H9 (cell line): ENCODE measurements around the gene KIF12. TPM values are rescaled to one million over a fixed set of nuclear protein-coding genes. Genes with fewer than 3 reads are reported as not detected.

Source experiments
- DNase-seq: peaks from one replicate; pipeline ENCODE4 v3.0.0-alpha.2; 2017
- H2AFZ ChIP-seq: one replicate; pipeline ENCODE4 v1.6.1; 2013; ENCODE audit warnings: mild to moderate bottlenecking, low read length, control low read depth, moderate library complexity
- H2AK5ac ChIP-seq: 2 replicates; pipeline ENCODE4 v1.6.1; 2013; ENCODE audit warnings: low read length, control low read depth, mixed read lengths; ENCODE audit not compliant: insufficient read length
- H2BK120ac ChIP-seq: one replicate; pipeline ENCODE4 v1.6.1; 2013; ENCODE audit warnings: low read depth, mild to moderate bottlenecking, low read length, control low read depth, inconsistent platforms; ENCODE audit not compliant: poor library complexity, severe bottlenecking
- H2BK12ac ChIP-seq: 2 replicates; pipeline ENCODE4 v1.6.1; 2013; ENCODE audit warnings: low read length, control low read depth, mixed read lengths, low read depth; ENCODE audit not compliant: insufficient read length
- H2BK15ac ChIP-seq: 2 replicates; pipeline ENCODE4 v1.6.1; 2013; ENCODE audit warnings: low read depth, low read length, control low read depth
- H2BK20ac ChIP-seq: one replicate; pipeline ENCODE4 v1.6.1; 2013; ENCODE audit warnings: low read depth, mild to moderate bottlenecking, low read length, control low read depth, inconsistent platforms; ENCODE audit not compliant: poor library complexity, severe bottlenecking
- H2BK5ac ChIP-seq: 2 replicates; pipeline ENCODE4 v1.6.1; 2013; ENCODE audit warnings: low read length, control low read depth, mixed read lengths; ENCODE audit not compliant: insufficient read length
- H3K14ac ChIP-seq: 2 replicates; pipeline ENCODE4 v1.6.1; 2013; ENCODE audit warnings: low read length, control low read depth; ENCODE audit not compliant: insufficient read depth
- H3K18ac ChIP-seq: 2 replicates; pipeline ENCODE4 v1.6.1; 2013; ENCODE audit warnings: low read depth, mild to moderate bottlenecking, mixed read lengths, low read length, control low read depth; ENCODE audit not compliant: insufficient read length
- H3K23ac ChIP-seq: 2 replicates; pipeline ENCODE4 v1.6.1; 2013; ENCODE audit warnings: low read length, control low read depth, mixed read lengths, low read depth; ENCODE audit not compliant: insufficient read length
- H3K23me2 ChIP-seq: 2 replicates; pipeline ENCODE4 v1.6.1; 2013; ENCODE audit warnings: low read depth, mild to moderate bottlenecking, mixed read lengths, low read length, control low read depth; ENCODE audit not compliant: insufficient read length, poor library complexity, severe bottlenecking
- H3K27ac ChIP-seq: 2 replicates; pipeline ENCODE4 v1.5.1; 2013; ENCODE audit warnings: low read length, control low read depth, mixed read lengths, low read depth; ENCODE audit not compliant: insufficient read length
- H3K27me3 ChIP-seq: 2 replicates; pipeline ENCODE4 v1.6.1; 2013; ENCODE audit warnings: low read length, control low read depth, inconsistent platforms; ENCODE audit not compliant: insufficient read depth
- H3K4ac ChIP-seq: 2 replicates; pipeline ENCODE4 v1.6.1; 2013; ENCODE audit warnings: low read depth, mild to moderate bottlenecking, control low read depth, inconsistent platforms, low read length, moderate library complexity
- H3K4me1 ChIP-seq: 2 replicates; pipeline ENCODE4 v1.6.1; 2013; ENCODE audit warnings: low read length, control low read depth, inconsistent platforms; ENCODE audit not compliant: insufficient read depth
- H3K4me2 ChIP-seq: 2 replicates; pipeline ENCODE4 v1.6.1; 2013; ENCODE audit warnings: low read length, control low read depth, mixed read lengths; ENCODE audit not compliant: insufficient read length, insufficient read depth
- H3K56ac ChIP-seq: 2 replicates; pipeline ENCODE4 v1.6.1; 2013; ENCODE audit warnings: low read depth, mild to moderate bottlenecking, mixed read lengths, low read length, control low read depth; ENCODE audit not compliant: insufficient read length
- H3K79me1 ChIP-seq: 2 replicates; pipeline ENCODE4 v1.6.1; 2013; ENCODE audit warnings: low read depth, mild to moderate bottlenecking, moderate library complexity, low read length, control low read depth, inconsistent platforms; ENCODE audit not compliant: insufficient read depth, poor library complexity, severe bottlenecking
- H3K79me2 ChIP-seq: 2 replicates; pipeline ENCODE4 v1.6.1; 2013; ENCODE audit warnings: low read length, control low read depth, inconsistent platforms; ENCODE audit not compliant: insufficient read depth
- H3K9ac ChIP-seq: 2 replicates; pipeline ENCODE4 v1.6.1; 2013; ENCODE audit warnings: low read length, control low read depth, mixed read lengths; ENCODE audit not compliant: insufficient read length; ENCODE audit errors: extremely low read depth
- H3K9me3 ChIP-seq: one replicate; pipeline ENCODE4 v1.6.1; 2013; ENCODE audit warnings: low read depth, low read length, inconsistent platforms; ENCODE audit not compliant: control insufficient read depth
- H3T11ph ChIP-seq: one replicate; pipeline ENCODE4 v1.6.1; 2013; ENCODE audit warnings: mild to moderate bottlenecking, low read length, control low read depth, inconsistent platforms
- H4K20me1 ChIP-seq: one replicate; pipeline ENCODE4 v1.6.1; 2013; ENCODE audit not compliant: control insufficient read depth, insufficient read length, insufficient read depth
- H4K5ac ChIP-seq: 2 replicates; pipeline ENCODE4 v1.6.1; 2013; ENCODE audit warnings: low read depth, mild to moderate bottlenecking, mixed read lengths, low read length, control low read depth; ENCODE audit not compliant: insufficient read length
- H4K8ac ChIP-seq: replicated peaks from 2 replicates; pipeline ENCODE4 v1.6.1; 2013; ENCODE audit warnings: low read length, control low read depth, mixed read lengths, low read depth; ENCODE audit not compliant: insufficient read length
- H4K91ac ChIP-seq: 2 replicates; pipeline ENCODE4 v1.6.1; 2013; ENCODE audit warnings: low read depth, mild to moderate bottlenecking, moderate library complexity, mixed read lengths, low read length, control low read depth; ENCODE audit not compliant: insufficient read length
- H3K27ac Mint-ChIP-seq, 3 experiments: 2 replicates in 2 of 3; 3 replicates in 1 of 3; pipeline ENCODE4 v1.8.0; 2020 to 2021; ENCODE audit warnings: mixed read lengths in 3 of 3, mild to moderate bottlenecking in 1 of 3, moderate library complexity in 1 of 3
- H3K27me3 Mint-ChIP-seq: 2 replicates; pipeline ENCODE4 v1.8.0; 2021; ENCODE audit warnings: low read depth, mild to moderate bottlenecking, moderate library complexity, mixed read lengths
- H3K36me3 Mint-ChIP-seq, 3 experiments: 2 replicates in 2 of 3; 3 replicates in 1 of 3; pipeline ENCODE4 v1.8.0; 2020 to 2021; ENCODE audit warnings: low read depth in 3 of 3, mixed read lengths in 3 of 3; ENCODE audit not compliant: insufficient read depth in 1 of 3
- H3K4me1 Mint-ChIP-seq, 2 experiments: 2 replicates each; pipeline ENCODE4 v1.8.0; 2020; ENCODE audit warnings: mixed read lengths in 2 of 2
- H3K4me3 Mint-ChIP-seq, 2 experiments: 2 replicates in 1 of 2; 3 replicates in 1 of 2; pipeline ENCODE4 v1.8.0; 2020 to 2021; ENCODE audit warnings: mild to moderate bottlenecking in 2 of 2, mixed read lengths in 2 of 2, moderate library complexity in 1 of 2
- H3K9me3 Mint-ChIP-seq, 2 experiments: 2 replicates in 1 of 2; 3 replicates in 1 of 2; pipeline ENCODE4 v1.8.0; 2020; ENCODE audit warnings: mild to moderate bottlenecking in 2 of 2, mixed read lengths in 2 of 2, moderate library complexity in 1 of 2
- WGBS: extraction: QIAGEN DNeasy Blood & Tissue Kit; methylation state at CpG from one replicate; pipeline ENCODE4 v1.1.7; 2013; ENCODE audit warnings: missing lambda C conversion rate, low lambda C conversion rate, mixed read lengths; ENCODE audit not compliant: insufficient read length; ENCODE audit errors: extremely low coverage; 5-methylcytosine and 5-hydroxymethylcytosine counted together
- total RNA-seq: library from RNA; stranded (reverse); gene quantifications from 2 replicates; pipeline ENCODE4 v1.2.1, GENCODE V29; 2021
- TF ChIP-seq, protein P1 (sequence below): fragments of 200-600 bp; sonication (generic); conservative IDR thresholded peaks from 3 replicates; pipeline ENCODE4 v1.8.0; 2021; ENCODE audit warnings: antibody characterized with exemption, mild to moderate bottlenecking

Gene KIF12
- total RNA-seq, 1 experiment from 2014 or later = 3.3 TPM

DNA sequence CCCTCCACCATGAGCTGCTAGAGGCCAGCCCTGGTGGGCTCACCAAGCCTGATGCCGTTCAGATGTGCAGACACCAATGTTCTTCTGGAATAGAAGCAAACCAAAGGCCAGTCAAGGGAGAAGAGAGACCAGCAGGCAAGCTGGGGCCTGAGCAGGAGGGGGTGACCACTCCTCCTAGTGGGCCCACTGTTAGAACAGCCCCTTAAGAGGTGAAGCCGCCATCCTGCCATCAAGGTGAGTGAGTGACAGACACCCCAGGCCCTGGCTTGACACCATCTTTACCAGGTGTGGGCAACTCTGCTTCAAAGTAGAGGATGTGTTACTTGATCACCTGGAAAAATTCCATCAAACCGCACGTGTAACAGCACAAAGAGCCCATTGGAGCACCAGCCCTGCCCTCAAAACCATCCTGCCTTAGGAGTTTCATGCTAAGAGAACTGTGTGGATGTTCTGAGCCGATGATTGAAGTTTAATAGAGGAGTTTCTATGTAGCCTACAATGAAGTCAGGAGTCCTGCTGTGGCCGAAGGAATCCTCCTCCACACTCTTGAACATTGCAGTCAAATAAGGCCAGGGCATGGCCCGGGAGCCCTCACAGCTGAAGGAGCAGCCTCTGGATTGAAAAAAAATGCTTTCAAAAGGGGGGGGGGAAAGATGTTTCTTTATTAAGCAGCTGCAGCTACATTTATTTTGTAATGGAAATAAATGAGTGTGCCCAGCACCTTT is 41.8 kb downstream of the KIF12 start:
- Histone ChIP-seq H2BK20ac (no peak overlapping the region), H3K4me1 (no peaks in the 10 kb centered on the region), H4K5ac (no peak overlapping the region), H3K18ac (no peak overlapping the region), H3K9ac (no peak overlapping the region), H3K27me3 (no peaks in the 10 kb centered on the region), H3K23me2 (no peaks in the 10 kb centered on the region), H2BK15ac (no peak overlapping the region), H3K4me2 (no peak overlapping the region), H3K14ac (no peak overlapping the region), H3K9me3 (no peaks in the 10 kb centered on the region), H2BK120ac (no peak overlapping the region), H4K20me1 (no peaks in the 10 kb centered on the region), H4K91ac (no peak overlapping the region), H2AK5ac (no peak overlapping the region), H2BK12ac (no peak overlapping the region), H3K56ac (no peak overlapping the region), H3T11ph (no peak overlapping the region), H2AFZ (no peak overlapping the region), H3K27ac (no peak overlapping the region), H4K8ac (no peak overlapping the region), H3K79me1 (no peaks in the 10 kb centered on the region), H3K4ac (no peak overlapping the region), H2BK5ac (no peak overlapping the region), H3K23ac (no peak overlapping the region), H3K79me2 (no peaks in the 10 kb centered on the region)
- H3K4me3 Mint-ChIP-seq = no peak overlapping the region
- no peaks in the 10 kb centered on the region; a peak in 1 of 5 replicates for H3K9me3 Mint-ChIP-seq
- peak; percentile 23 for DNase-seq
- H3K4me1 Mint-ChIP-seq = peaks cover 2 to 11% of the 10 kb centered on the region in 2 experiments
- no peaks in the 10 kb centered on the region for H3K27me3 Mint-ChIP-seq
- no CpG with 5 or more reads among the region's 7 CpGs for WGBS
- TF ChIP-seq, protein P1, sequence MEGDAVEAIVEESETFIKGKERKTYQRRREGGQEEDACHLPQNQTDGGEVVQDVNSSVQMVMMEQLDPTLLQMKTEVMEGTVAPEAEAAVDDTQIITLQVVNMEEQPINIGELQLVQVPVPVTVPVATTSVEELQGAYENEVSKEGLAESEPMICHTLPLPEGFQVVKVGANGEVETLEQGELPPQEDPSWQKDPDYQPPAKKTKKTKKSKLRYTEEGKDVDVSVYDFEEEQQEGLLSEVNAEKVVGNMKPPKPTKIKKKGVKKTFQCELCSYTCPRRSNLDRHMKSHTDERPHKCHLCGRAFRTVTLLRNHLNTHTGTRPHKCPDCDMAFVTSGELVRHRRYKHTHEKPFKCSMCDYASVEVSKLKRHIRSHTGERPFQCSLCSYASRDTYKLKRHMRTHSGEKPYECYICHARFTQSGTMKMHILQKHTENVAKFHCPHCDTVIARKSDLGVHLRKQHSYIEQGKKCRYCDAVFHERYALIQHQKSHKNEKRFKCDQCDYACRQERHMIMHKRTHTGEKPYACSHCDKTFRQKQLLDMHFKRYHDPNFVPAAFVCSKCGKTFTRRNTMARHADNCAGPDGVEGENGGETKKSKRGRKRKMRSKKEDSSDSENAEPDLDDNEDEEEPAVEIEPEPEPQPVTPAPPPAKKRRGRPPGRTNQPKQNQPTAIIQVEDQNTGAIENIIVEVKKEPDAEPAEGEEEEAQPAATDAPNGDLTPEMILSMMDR = no peak
- H3K27ac Mint-ChIP-seq = no peak overlapping the region
- peaks cover 0 to 17% (median 10%) of the 10 kb centered on the region in 3 experiments; a peak in 5 of 7 replicates for H3K36me3 Mint-ChIP-seq
